Measurements from ENCODE around the gene C6orf89. TPM values are rescaled to one million over a fixed set of nuclear protein-coding genes. Genes with fewer than 3 reads are reported as not detected.

The C6orf89 gene
- total RNA-seq, 4 donors from 2014 or later: 29.8 to 42.1 (median 37.9) TPM

DNA sequence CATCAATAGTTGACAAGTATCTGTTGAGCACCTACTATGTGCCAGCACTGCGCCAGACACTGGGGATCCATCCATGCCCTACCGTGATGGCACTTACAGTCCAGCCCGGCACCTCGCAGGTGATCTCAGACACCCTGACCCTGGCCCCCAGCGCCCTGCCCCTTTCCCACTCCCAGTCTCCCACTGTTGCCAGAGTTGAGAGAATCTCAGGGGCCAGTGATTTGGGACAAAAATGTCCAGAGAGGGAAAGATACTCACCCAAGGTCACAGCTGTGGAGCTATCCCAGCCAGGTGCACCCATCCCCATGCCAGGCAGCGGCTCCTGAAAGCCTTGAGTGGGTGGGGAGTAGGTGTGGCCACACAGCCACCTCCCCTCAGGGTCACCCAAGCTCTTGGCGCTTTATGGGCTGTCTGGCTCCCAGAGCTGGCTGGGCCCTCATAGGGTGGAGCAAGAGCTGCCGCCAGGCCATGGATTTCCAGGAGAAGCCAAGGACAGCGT lies 72.1 kb downstream of the C6orf89 start:
- Histone ChIP-seq H3K4me3 (no peak overlapping the region), H3K36me3 (no peaks in the 10 kb centered on the region), H3K4me1 (peaks cover 59% of the 10 kb centered on the region), H3K9me3 (no peaks in the 10 kb centered on the region), H3K27ac (no peak overlapping the region), H3K27me3 (no peaks in the 10 kb centered on the region)
- TF ChIP-seq, protein P1, sequence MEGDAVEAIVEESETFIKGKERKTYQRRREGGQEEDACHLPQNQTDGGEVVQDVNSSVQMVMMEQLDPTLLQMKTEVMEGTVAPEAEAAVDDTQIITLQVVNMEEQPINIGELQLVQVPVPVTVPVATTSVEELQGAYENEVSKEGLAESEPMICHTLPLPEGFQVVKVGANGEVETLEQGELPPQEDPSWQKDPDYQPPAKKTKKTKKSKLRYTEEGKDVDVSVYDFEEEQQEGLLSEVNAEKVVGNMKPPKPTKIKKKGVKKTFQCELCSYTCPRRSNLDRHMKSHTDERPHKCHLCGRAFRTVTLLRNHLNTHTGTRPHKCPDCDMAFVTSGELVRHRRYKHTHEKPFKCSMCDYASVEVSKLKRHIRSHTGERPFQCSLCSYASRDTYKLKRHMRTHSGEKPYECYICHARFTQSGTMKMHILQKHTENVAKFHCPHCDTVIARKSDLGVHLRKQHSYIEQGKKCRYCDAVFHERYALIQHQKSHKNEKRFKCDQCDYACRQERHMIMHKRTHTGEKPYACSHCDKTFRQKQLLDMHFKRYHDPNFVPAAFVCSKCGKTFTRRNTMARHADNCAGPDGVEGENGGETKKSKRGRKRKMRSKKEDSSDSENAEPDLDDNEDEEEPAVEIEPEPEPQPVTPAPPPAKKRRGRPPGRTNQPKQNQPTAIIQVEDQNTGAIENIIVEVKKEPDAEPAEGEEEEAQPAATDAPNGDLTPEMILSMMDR (IDR thresholded peaks at IDR 0.05): no peak
- TF ChIP-seq POLR2A (IDR thresholded peaks at IDR 0.05) (no peak), POLR2AphosphoS5 (IDR thresholded peaks at IDR 0.05) (no peak)
- peak; percentile 67 to 79 for DNase-seq (ENCODE audit: low spot score in 2 of 2)
- no CpG with 5 or more reads among the region's 9 CpGs for WGBS

DNA sequence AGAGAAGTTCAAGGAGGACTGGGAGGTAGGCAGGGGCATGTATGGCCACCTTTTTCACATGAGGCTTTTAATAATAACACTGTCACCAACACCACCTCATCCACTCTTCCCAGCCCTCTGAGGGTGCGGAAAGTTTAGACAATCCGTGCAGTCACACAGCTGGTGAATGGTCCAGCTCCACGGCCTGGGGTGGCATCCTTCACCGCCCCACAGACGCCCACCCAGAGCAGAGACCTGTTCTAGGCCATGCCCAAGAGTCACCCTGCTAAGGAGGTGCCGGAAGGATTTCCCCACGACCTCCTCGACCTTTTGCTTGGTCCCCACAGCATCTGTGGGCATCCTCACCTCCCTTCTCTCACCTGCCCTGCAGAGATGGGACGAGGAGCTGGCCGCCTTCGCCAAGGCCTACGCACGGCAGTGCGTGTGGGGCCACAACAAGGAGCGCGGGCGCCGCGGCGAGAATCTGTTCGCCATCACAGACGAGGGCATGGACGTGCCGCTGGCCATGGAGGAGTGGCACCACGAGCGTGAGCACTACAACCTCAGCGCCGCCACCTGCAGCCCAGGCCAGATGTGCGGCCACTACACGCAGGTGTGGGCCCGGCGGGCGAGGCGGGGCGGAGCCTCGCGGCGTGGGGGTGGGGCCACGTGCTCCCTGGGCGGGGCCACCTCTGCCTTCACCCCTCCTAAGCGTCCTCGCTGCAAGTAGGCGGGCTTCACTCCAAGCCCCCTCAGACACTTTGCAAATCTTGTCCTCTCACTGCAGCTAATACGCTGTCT lies 73.2 kb downstream of the C6orf89 start:
- WGBS: 89% methylated on average over 22 of the region's 44 CpGs
- H3K27me3 ChIP-seq: no peaks in the 10 kb centered on the region
- no peak overlapping the region for H3K27ac ChIP-seq
- no peaks in the 10 kb centered on the region for H3K9me3 ChIP-seq
- no peak overlapping the region for H3K4me3 ChIP-seq
- H3K36me3 ChIP-seq: no peaks in the 10 kb centered on the region
- H3K4me1 ChIP-seq: peaks cover 69% of the 10 kb centered on the region
- TF ChIP-seq POLR2A (IDR thresholded peaks at IDR 0.05): no peak
- TF ChIP-seq EP300 (IDR thresholded peaks at IDR 0.05): no peak
- TF ChIP-seq, protein P1 (IDR thresholded peaks at IDR 0.05): no peak
- TF ChIP-seq POLR2AphosphoS5 (IDR thresholded peaks at IDR 0.05): no peak
- peak in 1 of 2 donors; percentile 60 for DNase-seq (ENCODE audit: low spot score in 2 of 2)

DNA sequence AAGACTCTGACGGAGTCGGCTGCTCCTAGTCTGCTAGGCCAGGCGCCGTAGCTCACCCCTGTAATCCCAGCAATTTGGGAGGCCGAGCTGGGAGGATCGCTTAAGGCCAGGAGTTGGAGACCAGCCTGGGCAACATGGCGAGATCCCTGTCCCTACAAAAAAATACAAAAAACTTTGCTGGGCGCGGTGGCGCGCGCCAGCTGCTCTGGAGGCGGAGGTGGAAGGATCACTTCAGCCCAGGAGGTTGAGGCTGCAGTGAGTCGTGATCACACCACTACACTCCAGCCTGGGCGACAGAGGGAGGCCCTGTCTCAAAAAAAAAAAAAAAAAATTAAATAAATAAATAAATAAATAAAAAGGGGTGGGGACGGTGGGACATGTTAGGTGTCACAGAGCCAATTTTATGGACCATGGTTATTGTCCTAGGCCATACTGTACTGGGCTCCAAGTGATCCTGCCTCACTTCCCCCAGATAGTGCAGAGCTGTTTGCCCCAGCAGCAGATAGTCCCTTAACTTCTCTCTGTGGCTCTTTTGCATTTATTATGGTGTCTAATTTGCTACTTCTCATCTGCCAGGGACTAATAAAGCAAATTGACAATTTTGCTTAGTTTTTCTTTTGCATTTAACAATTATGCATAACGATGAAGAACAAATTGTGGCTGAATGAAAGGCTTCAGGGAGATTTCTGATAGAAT lies 74.0 kb downstream of the C6orf89 start:
- Histone ChIP-seq H3K4me3 (no peak overlapping the region), H3K36me3 (no peaks in the 10 kb centered on the region), H3K4me1 (peaks cover 77% of the 10 kb centered on the region), H3K27me3 (no peaks in the 10 kb centered on the region), H3K27ac (no peak overlapping the region), H3K9me3 (no peaks in the 10 kb centered on the region)
- 86% methylated on average over 15 of the region's 17 CpGs for WGBS
- peak in 1 of 2 donors; percentile 49 for DNase-seq (ENCODE audit: low spot score in 2 of 2)
- TF ChIP-seq POLR2AphosphoS5 (IDR thresholded peaks at IDR 0.05): no peak
- TF ChIP-seq POLR2A (IDR thresholded peaks at IDR 0.05): no peak
- TF ChIP-seq, protein P1 (IDR thresholded peaks at IDR 0.05): no peak
- no peak for TF ChIP-seq EP300 (IDR thresholded peaks at IDR 0.05)

DNA sequence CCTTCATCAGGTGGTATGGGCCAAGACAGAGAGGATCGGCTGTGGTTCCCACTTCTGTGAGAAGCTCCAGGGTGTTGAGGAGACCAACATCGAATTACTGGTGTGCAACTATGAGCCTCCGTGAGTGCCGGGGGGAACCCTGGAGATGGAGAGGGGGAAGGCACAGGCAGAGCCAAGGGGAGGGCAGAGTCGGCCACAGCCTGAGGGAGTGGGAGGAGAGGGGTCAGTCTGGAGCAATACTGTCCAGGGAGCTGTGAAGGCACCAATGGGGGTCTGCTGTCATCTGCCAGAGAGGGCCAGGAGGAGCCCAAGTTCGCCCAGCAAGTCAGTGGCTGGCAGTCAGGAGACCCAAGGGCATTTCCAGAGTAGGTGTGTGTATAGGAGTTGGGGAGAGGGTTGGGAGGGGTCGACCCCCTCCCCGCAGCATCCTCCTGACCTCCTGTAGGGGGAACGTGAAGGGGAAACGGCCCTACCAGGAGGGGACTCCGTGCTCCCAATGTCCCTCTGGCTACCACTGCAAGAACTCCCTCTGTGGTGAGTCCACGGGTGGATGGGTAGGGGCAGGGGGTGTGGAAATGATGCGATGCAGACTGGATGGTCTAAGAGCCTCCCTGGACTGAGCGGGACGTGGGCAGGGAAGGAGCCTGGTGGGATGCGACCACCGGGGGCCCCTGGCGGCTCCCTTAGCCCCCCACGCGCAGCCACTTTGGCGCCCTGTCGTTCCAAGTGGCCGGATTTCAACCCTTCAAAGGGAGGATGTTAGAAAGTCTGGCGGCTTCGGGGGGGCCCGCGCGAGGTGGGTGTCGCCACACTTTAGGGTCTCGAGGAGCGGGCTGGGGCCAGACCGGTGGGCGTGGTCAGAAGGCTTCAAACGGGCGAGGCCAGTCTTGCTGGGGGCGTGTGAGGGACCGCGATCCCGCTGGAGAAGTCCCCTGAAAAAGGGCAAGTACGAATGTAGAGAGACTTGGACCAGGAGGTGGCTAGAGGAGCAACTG lies 76.0 kb downstream of the C6orf89 start:
- Histone ChIP-seq H3K27ac (no peak overlapping the region), H3K27me3 (no peaks in the 10 kb centered on the region), H3K4me3 (no peak overlapping the region), H3K9me3 (no peaks in the 10 kb centered on the region), H3K4me1 (peaks cover 61% of the 10 kb centered on the region), H3K36me3 (no peaks in the 10 kb centered on the region)
- TF ChIP-seq, protein P1 (IDR thresholded peaks at IDR 0.05): no peak
- TF ChIP-seq POLR2AphosphoS5 (IDR thresholded peaks at IDR 0.05) (no peak), EP300 (IDR thresholded peaks at IDR 0.05) (no peak), POLR2A (IDR thresholded peaks at IDR 0.05) (no peak)
- DNase-seq (ENCODE audit: low spot score in 2 of 2): no peak
- WGBS: 72% methylated on average over 37 of the region's 40 CpGs

Measured in suprapubic skin (tissue), 4 donors.